Large intestine (tissue), 3 donors: ENCODE measurements around the gene GUCY2D. TPM values are rescaled to one million over a fixed set of nuclear protein-coding genes. Genes with fewer than 3 reads are reported as not detected.

Experiments used
- DNase-seq, 2 donors: peaks; one replicate each; pipeline versions ENCODE4 v3.0.0 to v3.0.0-alpha.2; 2013
- H3K27ac ChIP-seq: one replicate; pipeline ENCODE4 v1.5.1; 2013; ENCODE audit warnings: low read length
- H3K27me3 ChIP-seq: 2 replicates; pipeline ENCODE4 v1.6.1; 2013; ENCODE audit warnings: low read length; ENCODE audit not compliant: control insufficient read depth, insufficient read depth
- H3K36me3 ChIP-seq: 2 replicates; pipeline ENCODE4 v1.6.1; 2013; ENCODE audit warnings: low read length; ENCODE audit not compliant: control insufficient read depth, insufficient read depth
- H3K4me1 ChIP-seq: one replicate; pipeline ENCODE4 v1.6.1; 2013; ENCODE audit warnings: low read length; ENCODE audit not compliant: control insufficient read depth, insufficient read depth
- H3K4me3 ChIP-seq: one replicate; pipeline ENCODE4 v1.5.1; 2013; ENCODE audit warnings: low read length
- H3K9me3 ChIP-seq: one replicate; pipeline ENCODE4 v1.6.1; 2013; ENCODE audit warnings: mild to moderate bottlenecking, low read depth, low read length, moderate library complexity; ENCODE audit not compliant: control insufficient read depth
- WGBS: methylation state at CpG from one replicate; pipeline ENCODE4 v1.1.5; 2013; ENCODE audit warnings: low lambda C conversion rate; ENCODE audit not compliant: insufficient coverage; 5-methylcytosine and 5-hydroxymethylcytosine counted together
- polyA plus RNA-seq: library from polyadenylated mRNA; unstranded; fragments of 120-200 nt; gene quantifications from one replicate; pipeline ENCODE4 v1.2.1, GENCODE V29; 2013

GUCY2D gene
- polyA plus RNA-seq, 1 donor: 1.3 TPM

GRCh38 chr17:8066841-8067775, 64.7 kb downstream of the GUCY2D start:
- Histone ChIP-seq H3K36me3 (no peaks in the 10 kb centered on the region), H3K27ac (no peak overlapping the region), H3K4me3 (no peak overlapping the region), H3K27me3 (peaks cover 68% of the 10 kb centered on the region), H3K4me1 (peaks cover 18% of the 10 kb centered on the region), H3K9me3 (no peaks in the 10 kb centered on the region)
- no CpG with 5 or more reads among the region's 15 CpGs for WGBS
- DNase-seq: no peak

GRCh38 chr17:8067806-8068205, 65.4 kb downstream of the GUCY2D start:
- Histone ChIP-seq H3K9me3 (peaks cover 5% of the 10 kb centered on the region), H3K4me1 (peaks cover 22% of the 10 kb centered on the region), H3K27me3 (peaks cover 68% of the 10 kb centered on the region), H3K36me3 (no peaks in the 10 kb centered on the region), H3K27ac (no peak overlapping the region), H3K4me3 (no peak overlapping the region)
- no peak for DNase-seq
- WGBS: no CpG with 5 or more reads among the region's 4 CpGs

- 20% methylated on average over 1 of the region's 9 CpGs for WGBS
- H3K4me1 ChIP-seq: peaks cover 34% of the 10 kb centered on the region
- H3K27ac ChIP-seq: peak overlapping the region; percentile 30
- no peak overlapping the region for H3K4me3 ChIP-seq
- H3K36me3 ChIP-seq: no peaks in the 10 kb centered on the region
- peaks cover 69% of the 10 kb centered on the region for H3K27me3 ChIP-seq
- H3K9me3 ChIP-seq: peaks cover 6% of the 10 kb centered on the region
- DNase-seq: no peak
Measured at GRCh38 chr17:8068736-8069586, 66.5 kb downstream of the GUCY2D start.

- WGBS: 0% methylated on average over 1 of the region's 3 CpGs
- Histone ChIP-seq H3K4me3 (no peak overlapping the region), H3K27ac (no peak overlapping the region), H3K36me3 (no peaks in the 10 kb centered on the region), H3K9me3 (peaks cover 6% of the 10 kb centered on the region), H3K4me1 (peaks cover 36% of the 10 kb centered on the region), H3K27me3 (peaks cover 71% of the 10 kb centered on the region)
- peak in 1 of 2 donors; percentile 53 for DNase-seq
Measured at GRCh38 chr17:8069587-8069860, 67.1 kb downstream of the GUCY2D start.

Other genes with a start within 250 kb of the GUCY2D start
- gene KDM6B, start 168.4 kb upstream of the GUCY2D start, polyA plus RNA-seq: 24.9 TPM
- gene TMEM88, start 147.5 kb upstream of the GUCY2D start, polyA plus RNA-seq: 10.4 TPM
- 50.7 TPM for gene NAA38, start 145.1 kb upstream of the GUCY2D start, polyA plus RNA-seq
- 13.8 TPM for gene CYB5D1, start 144.6 kb upstream of the GUCY2D start, polyA plus RNA-seq
- gene CHD3, start 113.8 kb upstream of the GUCY2D start, polyA plus RNA-seq: 73.8 TPM
- 3.7 TPM for gene RNF227, start 86.3 kb upstream of the GUCY2D start, polyA plus RNA-seq
- 5.3 TPM for gene KCNAB3, start 72.8 kb upstream of the GUCY2D start, polyA plus RNA-seq
- gene TRAPPC1, start 70.7 kb upstream of the GUCY2D start, polyA plus RNA-seq: 101 TPM
- gene CNTROB, start 70.4 kb upstream of the GUCY2D start, polyA plus RNA-seq: 30.1 TPM
- 0.46 TPM for gene ALOX15B, start 36.4 kb downstream of the GUCY2D start, polyA plus RNA-seq
- 2.8 TPM for gene ALOX12B, start 85.1 kb downstream of the GUCY2D start, polyA plus RNA-seq
- gene ALOXE3, start 115.9 kb downstream of the GUCY2D start, polyA plus RNA-seq: 0.01 TPM
- gene HES7, start 121.5 kb downstream of the GUCY2D start, polyA plus RNA-seq: 0.16 TPM
- 27.2 TPM for gene PER1, start 149.8 kb downstream of the GUCY2D start, polyA plus RNA-seq
- 95.0 TPM for gene VAMP2, start 160.3 kb downstream of the GUCY2D start, polyA plus RNA-seq
- gene TMEM107, start 173.8 kb downstream of the GUCY2D start, polyA plus RNA-seq: 11.4 TPM
- 6.3 TPM for gene BORCS6, start 187.6 kb downstream of the GUCY2D start, polyA plus RNA-seq
- 22.6 TPM for gene AURKB, start 208.0 kb downstream of the GUCY2D start, polyA plus RNA-seq
- gene CTC1, start 245.4 kb downstream of the GUCY2D start, polyA plus RNA-seq: 25.3 TPM
- gene PFAS, start 246.7 kb downstream of the GUCY2D start, polyA plus RNA-seq: 25.3 TPM